HTR-8/SVneo (cell line): ENCODE data around the gene ST6GALNAC4.
"Not testable (repeated sequence)": the region's sequence is repeated elsewhere in the genome, so short reads cannot be mapped to it uniquely, and the experiment has no call there.

Experiments used
- DNase-seq: peaks from one replicate; pipeline ENCODE4 v3.0.0; 2011; ENCODE audit warnings: low spot score, mixed read lengths; ENCODE audit not compliant: insufficient read length
- FAIRE-seq: peaks from 2 replicates; lab custom pipeline; 2011; peaks lifted over from hg19 to GRCh38; lab: Jason Lieb, UNC

Gene ST6GALNAC4

GRCh38 chr9:127874301-127875221 is 42.3 kb downstream of the ST6GALNAC4 start:
- DNase-seq (no peak), FAIRE-seq (no peak)

GRCh38 chr9:127873886-127874285 is 43.0 kb downstream of the ST6GALNAC4 start:
- DNase-seq: no peak
- no peak for FAIRE-seq

- DNase-seq (no peak), FAIRE-seq (no peak)
Measured at GRCh38 chr9:127873223-127873691, 43.6 kb downstream of the ST6GALNAC4 start.

- no peak for FAIRE-seq
- DNase-seq: no peak
Measured at GRCh38 chr9:127872369-127873222, 44.2 kb downstream of the ST6GALNAC4 start.

- FAIRE-seq (no peak), DNase-seq (no peak)
Measured at GRCh38 chr9:127871531-127871930, 45.3 kb downstream of the ST6GALNAC4 start.

- FAIRE-seq: no peak
- no peak for DNase-seq
Measured at GRCh38 chr9:127870887-127871286, 46.0 kb downstream of the ST6GALNAC4 start.

GRCh38 chr9:127870153-127870491 is 46.7 kb downstream of the ST6GALNAC4 start:
- not testable (repeated sequence) for FAIRE-seq, DNase-seq

GRCh38 chr9:127869310-127870152 is 47.3 kb downstream of the ST6GALNAC4 start:
- FAIRE-seq (peak; percentile 16), DNase-seq (peak; percentile 86)

GRCh38 chr9:127868278-127868902 is 48.5 kb downstream of the ST6GALNAC4 start:
- FAIRE-seq (no peak), DNase-seq (no peak)

GRCh38 chr9:127867356-127868277 is 49.2 kb downstream of the ST6GALNAC4 start:
- FAIRE-seq: no peak
- no peak for DNase-seq

GRCh38 chr9:127866535-127866934 is 50.3 kb downstream of the ST6GALNAC4 start:
- DNase-seq (no peak), FAIRE-seq (no peak)

GRCh38 chr9:127865645-127866464 is 51.0 kb downstream of the ST6GALNAC4 start:
- DNase-seq (no peak), FAIRE-seq (no peak)

- FAIRE-seq (no peak), DNase-seq (no peak)
Measured at GRCh38 chr9:127863191-127863621, 53.6 kb downstream of the ST6GALNAC4 start.

GRCh38 chr9:127862075-127863011 is 54.5 kb downstream of the ST6GALNAC4 start:
- no peak for FAIRE-seq
- DNase-seq: no peak

GRCh38 chr9:127860779-127861178 is 56.1 kb downstream of the ST6GALNAC4 start:
- FAIRE-seq (no peak), DNase-seq (no peak)

GRCh38 chr9:127860260-127860659 is 56.6 kb downstream of the ST6GALNAC4 start:
- no peak for FAIRE-seq
- no peak for DNase-seq
